PFSK-1 (cell line): ENCODE results near the gene FUS.

Experiments
- TAF1 ChIP-seq: IDR thresholded peaks from 2 replicates; pipeline ENCODE4 v1.6.1; 2012; ENCODE audit warnings: low read length, control low read depth, borderline replicate concordance; ENCODE audit not compliant: insufficient read depth
- TF ChIP-seq, protein P1 (sequence below), 2 experiments: IDR thresholded peaks; 2 replicates each; pipeline versions ENCODE4 v1.6.1 to v1.8.0; 2011 to 2012; ENCODE audit warnings: low read depth in 2 of 2, low read length in 2 of 2, control low read depth in 1 of 2, inconsistent platforms in 1 of 2, mild to moderate bottlenecking in 1 of 2, moderate library complexity in 1 of 2; ENCODE audit not compliant: insufficient read depth in 1 of 2

GRCh38 chr16:31183432-31184428, 3.8 kb downstream of the FUS start:
- TF ChIP-seq TAF1: no peak
- TF ChIP-seq, protein P1, sequence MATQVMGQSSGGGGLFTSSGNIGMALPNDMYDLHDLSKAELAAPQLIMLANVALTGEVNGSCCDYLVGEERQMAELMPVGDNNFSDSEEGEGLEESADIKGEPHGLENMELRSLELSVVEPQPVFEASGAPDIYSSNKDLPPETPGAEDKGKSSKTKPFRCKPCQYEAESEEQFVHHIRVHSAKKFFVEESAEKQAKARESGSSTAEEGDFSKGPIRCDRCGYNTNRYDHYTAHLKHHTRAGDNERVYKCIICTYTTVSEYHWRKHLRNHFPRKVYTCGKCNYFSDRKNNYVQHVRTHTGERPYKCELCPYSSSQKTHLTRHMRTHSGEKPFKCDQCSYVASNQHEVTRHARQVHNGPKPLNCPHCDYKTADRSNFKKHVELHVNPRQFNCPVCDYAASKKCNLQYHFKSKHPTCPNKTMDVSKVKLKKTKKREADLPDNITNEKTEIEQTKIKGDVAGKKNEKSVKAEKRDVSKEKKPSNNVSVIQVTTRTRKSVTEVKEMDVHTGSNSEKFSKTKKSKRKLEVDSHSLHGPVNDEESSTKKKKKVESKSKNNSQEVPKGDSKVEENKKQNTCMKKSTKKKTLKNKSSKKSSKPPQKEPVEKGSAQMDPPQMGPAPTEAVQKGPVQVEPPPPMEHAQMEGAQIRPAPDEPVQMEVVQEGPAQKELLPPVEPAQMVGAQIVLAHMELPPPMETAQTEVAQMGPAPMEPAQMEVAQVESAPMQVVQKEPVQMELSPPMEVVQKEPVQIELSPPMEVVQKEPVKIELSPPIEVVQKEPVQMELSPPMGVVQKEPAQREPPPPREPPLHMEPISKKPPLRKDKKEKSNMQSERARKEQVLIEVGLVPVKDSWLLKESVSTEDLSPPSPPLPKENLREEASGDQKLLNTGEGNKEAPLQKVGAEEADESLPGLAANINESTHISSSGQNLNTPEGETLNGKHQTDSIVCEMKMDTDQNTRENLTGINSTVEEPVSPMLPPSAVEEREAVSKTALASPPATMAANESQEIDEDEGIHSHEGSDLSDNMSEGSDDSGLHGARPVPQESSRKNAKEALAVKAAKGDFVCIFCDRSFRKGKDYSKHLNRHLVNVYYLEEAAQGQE (IDR thresholded peaks at IDR 0.05; ENCODE audit: insufficient read depth in 1 of 2, low read depth in 2 of 2, low read length in 2 of 2): no peak
